K562 (cell line): ENCODE results near the gene STK11. TPM values are rescaled to one million over a fixed set of nuclear protein-coding genes. Genes with fewer than 3 reads are reported as not detected.

Source experiments
- ARID1B ChIP-seq: fragments of 450-650 bp; IDR thresholded peaks from 2 replicates; pipeline ENCODE4 v1.6.1; 2016; ENCODE audit warnings: antibody characterized with exemption, mild to moderate bottlenecking, inconsistent platforms
- EGR1 ChIP-seq: fragments of 450-650 bp; conservative IDR thresholded peaks from 2 replicates; pipeline ENCODE4 v1.6.1; 2017; ENCODE audit warnings: mild to moderate bottlenecking
- FOSL1 ChIP-seq: fragments of 200-800 bp; sonication (Bioruptor generic); conservative IDR thresholded peaks from 2 replicates; pipeline ENCODE4 v1.6.1; 2016; ENCODE audit warnings: missing genetic modification characterization, missing compliant biosample characterization
- GATAD2A ChIP-seq: fragments of 450-650 bp; IDR thresholded peaks from 2 replicates; pipeline ENCODE4 v1.6.1; 2017
- HDAC8 ChIP-seq: fragments of 450-650 bp; IDR thresholded peaks from 2 replicates; pipeline ENCODE4 v1.6.1; 2016; ENCODE audit warnings: mild to moderate bottlenecking, missing genetic modification characterization, moderate library complexity, missing compliant biosample characterization
- HEY1 ChIP-seq: fragments of 250-450 bp; sonication (Bioruptor Pico); IDR thresholded peaks from 2 replicates; pipeline ENCODE4 v1.5.0; 2020; ENCODE audit warnings: mild to moderate bottlenecking, moderate library complexity, borderline replicate concordance
- IRF2 ChIP-seq: sonication (generic); formaldehyde crosslinking; IDR thresholded peaks from 2 replicates; pipeline ENCODE4 v1.8.1; 2022; ENCODE audit warnings: mild to moderate bottlenecking, missing genetic modification reagents
- KLF16 ChIP-seq: IDR thresholded peaks from 2 replicates; pipeline ENCODE4 v1.6.1; 2016; ENCODE audit warnings: antibody characterized with exemption
- LEF1 ChIP-seq: fragments of 450-650 bp; IDR thresholded peaks from 2 replicates; pipeline ENCODE4 v1.6.1; 2016; ENCODE audit warnings: mild to moderate bottlenecking
- MAFF ChIP-seq: IDR thresholded peaks from 2 replicates; pipeline ENCODE4 v1.6.1; 2012; ENCODE audit warnings: low read length, improper control_type of control experiment
- MYC ChIP-seq, 2 experiments: fragments of 250-450 bp in 1 of 2; sonication (Bioruptor Pico) in 1 of 2; IDR thresholded peaks; 2 replicates each; pipeline versions ENCODE4 v1.5.1 to v1.6.1; 2012 to 2021; ENCODE audit warnings: low read depth in 2 of 2, borderline replicate concordance in 1 of 2, improper control_type of control experiment in 1 of 2, low read length in 1 of 2, mild to moderate bottlenecking in 1 of 2, moderate library complexity in 1 of 2
- NBN ChIP-seq: fragments of 450-650 bp; IDR thresholded peaks from 2 replicates; pipeline ENCODE4 v1.6.1; 2016; ENCODE audit warnings: low read depth, mild to moderate bottlenecking
- NFATC3 ChIP-seq: fragments of 450-650 bp; IDR thresholded peaks from 2 replicates; pipeline ENCODE4 v1.6.1; 2017; ENCODE audit warnings: mild to moderate bottlenecking
- NFE2 ChIP-seq: IDR thresholded peaks from 2 replicates; pipeline ENCODE4 v1.6.1; 2014; ENCODE audit warnings: antibody characterized with exemption, low read depth
- NFRKB ChIP-seq: fragments of 450-650 bp; IDR thresholded peaks from 2 replicates; pipeline ENCODE4 v1.6.1; 2016; ENCODE audit warnings: low read depth
- NFXL1 ChIP-seq: fragments of 450-650 bp; formaldehyde crosslinking; IDR thresholded peaks from 2 replicates; pipeline ENCODE4 v1.4.0; 2021; ENCODE audit warnings: mild to moderate bottlenecking
- OTX1 ChIP-seq: fragments of 450-650 bp; formaldehyde crosslinking; IDR thresholded peaks from 2 replicates; pipeline ENCODE4 v1.4.0; 2022; ENCODE audit warnings: mild to moderate bottlenecking
- POLR3G ChIP-seq: IDR thresholded peaks from 2 replicates; pipeline ENCODE4 v1.6.1; 2011; ENCODE audit not compliant: insufficient read length, insufficient replicate concordance; ENCODE audit errors: extremely low read depth
- SMAD2 ChIP-seq: fragments of 150-350 bp; IDR thresholded peaks from 2 replicates; pipeline ENCODE4 v1.6.1; 2014; ENCODE audit warnings: low read depth, mild to moderate bottlenecking, low read length
- SNIP1 ChIP-seq: fragments of 450-650 bp; IDR thresholded peaks from 2 replicates; pipeline ENCODE4 v1.7.1; 2017; ENCODE audit warnings: low read depth, mild to moderate bottlenecking
- TAF1 ChIP-seq: IDR thresholded peaks from 2 replicates; pipeline ENCODE4 v1.6.1; 2011; ENCODE audit warnings: mild to moderate bottlenecking, low read length, moderate library complexity; ENCODE audit not compliant: insufficient read depth, control insufficient read depth, severe bottlenecking; ENCODE audit errors: extremely low read depth
- TSC22D4 ChIP-seq: fragments of 450-650 bp; IDR thresholded peaks from 2 replicates; pipeline ENCODE4 v1.6.1; 2016; ENCODE audit warnings: missing genetic modification characterization, missing biosample characterization, control low read depth
- ZKSCAN1 ChIP-seq: fragments of 150-350 bp; IDR thresholded peaks from 2 replicates; pipeline ENCODE4 v1.6.1; 2016; ENCODE audit warnings: low read depth, low read length
- ZNF277 ChIP-seq: fragments of 250-450 bp; sonication (Bioruptor Pico); IDR thresholded peaks from 2 replicates; pipeline ENCODE4 v1.8.0; 2022; ENCODE audit warnings: inconsistent platforms, mild to moderate bottlenecking, moderate library complexity, borderline replicate concordance
- ZNF3 ChIP-seq: fragments of 250-450 bp; sonication (Bioruptor Pico); IDR thresholded peaks from 2 replicates; pipeline ENCODE4 v1.5.0; 2021; ENCODE audit warnings: mild to moderate bottlenecking, moderate library complexity
- ZNF324 ChIP-seq: fragments of 250-450 bp; sonication (Bioruptor Pico); IDR thresholded peaks from 2 replicates; pipeline ENCODE4 v1.4.0; 2020; ENCODE audit warnings: mild to moderate bottlenecking
- ZSCAN29 ChIP-seq: fragments of 450-650 bp; IDR thresholded peaks from 2 replicates; pipeline ENCODE4 v1.6.1; 2017
- polyA plus RNA-seq, 8 experiments: library from polyadenylated mRNA; depleted of rRNA in 4 of 8; stranded (reverse) in 5 of 8; unstranded in 3 of 8; fragments of >200 nt; fragmentation: Nextera tagmentation in 2 of 8; fragmentation: Illumina TruSeq in 1 of 8; extraction: Ambion mirVana in 2 of 8; extraction: Trizol in 1 of 8; gene quantifications; 2 replicates each; pipeline versions ENCODE4 v1.2.1 to v1.2.3, GENCODE V29; 2011 to 2014; ENCODE audit warnings: inconsistent platforms in 1 of 8, missing spikeins in 1 of 8
- total RNA-seq, 7 experiments: library from RNA; depleted of rRNA in 6 of 7; stranded (reverse); fragments of >200 nt in 6 of 7; fragmentation: Illumina TruSeq in 2 of 7; extraction: Trizol in 2 of 7; gene quantifications; 2 replicates each; pipeline versions ENCODE4 v1.2.1 to v1.2.3, GENCODE V29; 2011 to 2021; ENCODE audit warnings: low replicate concordance in 1 of 7
- TF ChIP-seq, protein P1 (sequence below): fragments of 450-650 bp; IDR thresholded peaks from 2 replicates; pipeline ENCODE4 v1.6.1; 2016; ENCODE audit warnings: antibody characterized with exemption
- TF ChIP-seq, protein P2 (sequence below): IDR thresholded peaks from 2 replicates; pipeline ENCODE4 v1.6.1; 2011; ENCODE audit not compliant: insufficient read length; ENCODE audit errors: extremely low read depth

The STK11 gene
- total and polyA plus RNA-seq, 9 of the 15 experiments (the other 6 are each of a cell fraction or from before 2014, with no cell fraction given), result 0.15 to 96.5 (median 31.7) TPM

DNA sequence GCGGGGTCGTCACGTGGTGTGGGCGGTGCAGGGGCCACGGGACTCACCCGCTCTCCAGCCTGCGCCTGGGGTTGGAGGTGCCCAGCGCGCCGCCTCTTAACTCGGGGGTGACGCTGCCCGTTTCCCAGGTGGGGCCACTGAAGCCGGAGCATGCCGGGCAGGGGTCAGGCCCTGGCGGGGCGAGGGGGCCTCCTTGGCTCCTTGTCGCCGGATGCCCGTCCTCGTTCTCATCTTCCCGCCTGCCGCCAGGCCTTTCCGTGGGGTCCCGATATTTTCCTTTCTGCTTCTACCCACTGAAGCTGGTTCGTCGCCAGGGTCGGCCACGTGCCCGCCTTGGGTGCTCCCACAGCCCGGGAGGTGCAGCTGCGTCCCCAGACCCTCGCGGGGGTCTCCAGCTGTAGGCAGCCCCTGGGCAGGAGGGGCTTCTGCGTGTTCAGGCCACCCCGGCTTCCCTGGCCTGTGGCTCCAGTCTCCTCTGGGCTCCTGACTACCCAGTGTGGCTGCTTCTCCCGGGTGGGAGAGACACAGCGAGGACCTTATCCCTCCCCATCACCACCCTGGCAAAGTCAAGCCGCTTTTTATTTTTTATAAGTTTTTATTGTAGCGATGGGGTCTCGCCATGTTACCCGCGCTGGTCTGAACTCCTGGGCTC lies 70.5 kb downstream of the STK11 start (continued):
- TF ChIP-seq, protein P1, sequence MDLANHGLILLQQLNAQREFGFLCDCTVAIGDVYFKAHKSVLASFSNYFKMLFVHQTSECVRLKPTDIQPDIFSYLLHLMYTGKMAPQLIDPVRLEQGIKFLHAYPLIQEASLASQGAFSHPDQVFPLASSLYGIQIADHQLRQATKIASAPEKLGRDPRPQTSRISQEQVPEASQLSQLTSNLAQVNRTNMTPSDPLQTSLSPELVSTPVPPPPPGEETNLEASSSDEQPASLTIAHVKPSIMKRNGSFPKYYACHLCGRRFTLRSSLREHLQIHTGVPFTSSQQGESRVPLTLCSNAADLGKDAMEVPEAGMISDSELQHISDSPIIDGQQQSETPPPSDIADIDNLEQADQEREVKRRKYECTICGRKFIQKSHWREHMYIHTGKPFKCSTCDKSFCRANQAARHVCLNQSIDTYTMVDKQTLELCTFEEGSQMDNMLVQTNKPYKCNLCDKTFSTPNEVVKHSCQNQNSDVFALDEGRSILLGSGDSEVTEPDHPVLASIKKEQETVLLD, result no peak
- no peak for TF ChIP-seq LEF1
- no peak for TF ChIP-seq NBN
- no peak for TF ChIP-seq HEY1 (CRISPR knock-in tag)
- no peak for TF ChIP-seq MYC (IDR thresholded peaks at IDR 0.05; ENCODE audit: low read depth, low read length)
- TF ChIP-seq MYC (CRISPR knock-in tag; IDR thresholded peaks at IDR 0.05; ENCODE audit: borderline replicate concordance, low read depth), result peak; percentile 89; the same call in 1 of the 2 replicates
- TF ChIP-seq FOSL1 (tag), result no peak
- TF ChIP-seq NFRKB, result 0 out of 2 replicates have a peak, but pooled peaks have one; percentile 22
- TF ChIP-seq TSC22D4, result no peak
- TF ChIP-seq ZNF277, result no peak
- TF ChIP-seq OTX1, result no peak
- TF ChIP-seq ZKSCAN1, result no peak
- no peak for TF ChIP-seq HDAC8 (tag)
- TF ChIP-seq NFXL1, result no peak
- TF ChIP-seq POLR3G, result no peak
- TF ChIP-seq ZNF324 (CRISPR knock-in tag), result no peak
- no peak for TF ChIP-seq ZNF3 (CRISPR knock-in tag)
- TF ChIP-seq GATAD2A, result no peak
- no peak for TF ChIP-seq MAFF
- 0 out of 2 replicates have a peak, but pooled peaks have one; percentile 2 for TF ChIP-seq NFE2
- TF ChIP-seq KLF16, result no peak
- no peak for TF ChIP-seq NFATC3
- peak; percentile 100 for TF ChIP-seq EGR1
- TF ChIP-seq ZSCAN29, result no peak
- TF ChIP-seq, protein P2, sequence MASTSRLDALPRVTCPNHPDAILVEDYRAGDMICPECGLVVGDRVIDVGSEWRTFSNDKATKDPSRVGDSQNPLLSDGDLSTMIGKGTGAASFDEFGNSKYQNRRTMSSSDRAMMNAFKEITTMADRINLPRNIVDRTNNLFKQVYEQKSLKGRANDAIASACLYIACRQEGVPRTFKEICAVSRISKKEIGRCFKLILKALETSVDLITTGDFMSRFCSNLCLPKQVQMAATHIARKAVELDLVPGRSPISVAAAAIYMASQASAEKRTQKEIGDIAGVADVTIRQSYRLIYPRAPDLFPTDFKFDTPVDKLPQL, result no peak
- TF ChIP-seq IRF2 (CRISPR knock-in tag), result no peak
- no peak for TF ChIP-seq ARID1B
- no peak for TF ChIP-seq TAF1
- TF ChIP-seq SMAD2, result no peak
- no peak for TF ChIP-seq SNIP1
